ENCODE data around the gene KRTAP5-8.
"Not testable (repeated sequence)": the region's sequence is repeated elsewhere in the genome, so short reads cannot be mapped to it uniquely, and the experiment has no call there.

GRCh38 chr11:71526796-71527575 lies 10.8 kb upstream of the KRTAP5-8 start, which contains the start of gene KRTAP5-7:
- TF ChIP-seq POLR2AphosphoS5, CTCF, POLR2A (IDR thresholded peaks at IDR 0.05): not testable (repeated sequence)

Data from stomach (tissue), 4 donors.